Loucy (cell line): ENCODE results near the gene PPME1.
"Not testable (repeated sequence)": the region's sequence is repeated elsewhere in the genome, so short reads cannot be mapped to it uniquely, and the experiment has no call there.

ENCODE experiments used
- H2AFZ ChIP-seq: fragments of 200-600 bp; sonication (generic); 2 replicates; pipeline ENCODE4 v1.6.0; 2016; ENCODE audit warnings: antibody characterized with exemption, mild to moderate bottlenecking, low read length, moderate library complexity
- H3F3A ChIP-seq: fragments of 200-600 bp; 2 replicates; pipeline ENCODE4 v1.6.0; 2016; ENCODE audit warnings: antibody characterized with exemption, low read depth, mild to moderate bottlenecking
- H3K27me3 ChIP-seq: fragments of 200-600 bp; sonication (generic); 2 replicates; pipeline ENCODE4 v1.6.1; 2014; ENCODE audit warnings: low read length, mild to moderate bottlenecking; ENCODE audit not compliant: insufficient read depth, poor library complexity, severe bottlenecking
- H3K36me3 ChIP-seq: fragments of 200-600 bp; sonication (generic); 2 replicates; pipeline ENCODE4 v1.6.1; 2016; ENCODE audit warnings: low read length; ENCODE audit not compliant: insufficient read depth
- H3K4me1 ChIP-seq: fragments of 200-600 bp; sonication (generic); 2 replicates; pipeline ENCODE4 v1.5.1; 2014; ENCODE audit warnings: low read length, mild to moderate bottlenecking; ENCODE audit not compliant: insufficient read depth, poor library complexity, severe bottlenecking
- H3K4me2 ChIP-seq: fragments of 200-600 bp; sonication (generic); 2 replicates; pipeline ENCODE4 v1.6.0; 2014; ENCODE audit warnings: antibody characterized with exemption, low read length, low read depth, mild to moderate bottlenecking; ENCODE audit not compliant: poor library complexity, severe bottlenecking
- H3K4me3 ChIP-seq: fragments of 200-600 bp; sonication (generic); 2 replicates; pipeline ENCODE4 v1.5.1; 2014; ENCODE audit warnings: low read length, mild to moderate bottlenecking, mixed read lengths; ENCODE audit not compliant: poor library complexity, severe bottlenecking
- H3K79me2 ChIP-seq: fragments of 200-600 bp; sonication (generic); 2 replicates; pipeline ENCODE4 v1.6.1; 2014; ENCODE audit warnings: low read length; ENCODE audit not compliant: insufficient read depth
- H3K9ac ChIP-seq: fragments of 200-600 bp; sonication (generic); 2 replicates; pipeline ENCODE4 v1.6.0; 2014; ENCODE audit warnings: mild to moderate bottlenecking, low read depth, low read length, moderate library complexity; ENCODE audit not compliant: poor library complexity, severe bottlenecking
- H3K9me2 ChIP-seq: fragments of 200-600 bp; sonication (generic); replicated peaks from 2 replicates; pipeline ENCODE4 v1.6.1; 2016; ENCODE audit warnings: low read depth, low read length, mixed read lengths
- H3K9me3 ChIP-seq: fragments of 200-600 bp; sonication (generic); 2 replicates; pipeline ENCODE4 v1.6.1; 2014; ENCODE audit warnings: mild to moderate bottlenecking, antibody characterized with exemption, low read length, low read depth; ENCODE audit not compliant: insufficient read depth
- H4K20me1 ChIP-seq: fragments of 200-600 bp; sonication (generic); 2 replicates; pipeline ENCODE4 v1.6.0; 2014; ENCODE audit warnings: antibody characterized with exemption, low read length, mild to moderate bottlenecking; ENCODE audit not compliant: insufficient read depth, poor library complexity, severe bottlenecking
- CTCF ChIP-seq: fragments of 200-600 bp; sonication (generic); conservative IDR thresholded peaks from 2 replicates; pipeline ENCODE4 v1.5.1; 2014; ENCODE audit warnings: mild to moderate bottlenecking, antibody characterized with exemption, low read length
- EZH2phosphoT487 ChIP-seq: fragments of 200-600 bp; IDR thresholded peaks from 2 replicates; pipeline ENCODE4 v1.6.1; 2018; ENCODE audit warnings: antibody characterized with exemption, mild to moderate bottlenecking, moderate library complexity, borderline replicate concordance

Gene PPME1

GRCh38 chr11:74139151-74139918 is 31.8 kb upstream of the PPME1 start:
- H3K9me2 ChIP-seq: no peaks in the 10 kb centered on the region
- no peaks in the 10 kb centered on the region for H3K9me3 ChIP-seq
- H3K9ac ChIP-seq: no peak overlapping the region
- H3K27me3 ChIP-seq: no peaks in the 10 kb centered on the region
- H3K4me3 ChIP-seq: no peak overlapping the region
- H3K4me1 ChIP-seq: no peaks in the 10 kb centered on the region
- H3K79me2 ChIP-seq: no peaks in the 10 kb centered on the region
- H3F3A ChIP-seq: no peaks in the 10 kb centered on the region
- H2AFZ ChIP-seq: no peak overlapping the region
- TF ChIP-seq CTCF: no peak
- TF ChIP-seq EZH2phosphoT487: no peak
- H3K36me3 ChIP-seq: peaks cover 32% of the 10 kb centered on the region; the same call in 1 of the 2 replicates
- no peaks in the 10 kb centered on the region for H4K20me1 ChIP-seq
- H3K4me2 ChIP-seq: no peak overlapping the region

- H3K27me3 ChIP-seq, H3F3A ChIP-seq, H2AFZ ChIP-seq, H3K79me2 ChIP-seq, H3K4me2 ChIP-seq, H3K4me3 ChIP-seq, H3K9me2 ChIP-seq, H3K9me3 ChIP-seq, H3K4me1 ChIP-seq, H4K20me1 ChIP-seq, H3K9ac ChIP-seq: not testable (repeated sequence)
- peaks cover 32% of the 10 kb centered on the region; the same call in 1 of the 2 replicates for H3K36me3 ChIP-seq
These were observed 31.1 kb upstream of the PPME1 start for GRCh38 chr11:74139919-74140431.

- no peak overlapping the region for H3K9ac ChIP-seq
- no peak for TF ChIP-seq CTCF
- TF ChIP-seq EZH2phosphoT487: no peak
- H3F3A ChIP-seq: no peaks in the 10 kb centered on the region
- H3K36me3 ChIP-seq: peaks cover 23% of the 10 kb centered on the region; the same call in 1 of the 2 replicates
- H4K20me1 ChIP-seq: no peaks in the 10 kb centered on the region
- no peak overlapping the region for H3K4me2 ChIP-seq
- no peaks in the 10 kb centered on the region for H3K4me1 ChIP-seq
- H2AFZ ChIP-seq: no peak overlapping the region
- H3K9me3 ChIP-seq: no peaks in the 10 kb centered on the region
- no peak overlapping the region for H3K4me3 ChIP-seq
- no peaks in the 10 kb centered on the region for H3K27me3 ChIP-seq
- no peaks in the 10 kb centered on the region for H3K9me2 ChIP-seq
- H3K79me2 ChIP-seq: no peaks in the 10 kb centered on the region
These were observed 29.8 kb upstream of the PPME1 start for GRCh38 chr11:74141241-74141695.

- H3K4me3 ChIP-seq: no peak overlapping the region
- H3K9me2 ChIP-seq: no peaks in the 10 kb centered on the region
- no peaks in the 10 kb centered on the region for H3K27me3 ChIP-seq
- no peaks in the 10 kb centered on the region for H3F3A ChIP-seq
- H3K9me3 ChIP-seq: no peaks in the 10 kb centered on the region
- no peak overlapping the region for H3K4me2 ChIP-seq
- H3K36me3 ChIP-seq: peaks cover 20% of the 10 kb centered on the region; the same call in 1 of the 2 replicates
- no peak overlapping the region for H3K9ac ChIP-seq
- H2AFZ ChIP-seq: no peak overlapping the region
- H3K4me1 ChIP-seq: no peaks in the 10 kb centered on the region
- no peak for TF ChIP-seq EZH2phosphoT487
- TF ChIP-seq CTCF: no peak
- H4K20me1 ChIP-seq: no peaks in the 10 kb centered on the region
- no peaks in the 10 kb centered on the region for H3K79me2 ChIP-seq
These were observed 29.2 kb upstream of the PPME1 start for GRCh38 chr11:74141908-74142307.
